ENCODE data around the gene PLEK2. TPM values are rescaled to one million over a fixed set of nuclear protein-coding genes. Genes with fewer than 3 reads are reported as not detected.
"Not testable (repeated sequence)": the region's sequence is repeated elsewhere in the genome, so short reads cannot be mapped to it uniquely, and the experiment has no call there.

Gene PLEK2
- total RNA-seq, 2 donors from 2014 or later: not detected

DNA sequence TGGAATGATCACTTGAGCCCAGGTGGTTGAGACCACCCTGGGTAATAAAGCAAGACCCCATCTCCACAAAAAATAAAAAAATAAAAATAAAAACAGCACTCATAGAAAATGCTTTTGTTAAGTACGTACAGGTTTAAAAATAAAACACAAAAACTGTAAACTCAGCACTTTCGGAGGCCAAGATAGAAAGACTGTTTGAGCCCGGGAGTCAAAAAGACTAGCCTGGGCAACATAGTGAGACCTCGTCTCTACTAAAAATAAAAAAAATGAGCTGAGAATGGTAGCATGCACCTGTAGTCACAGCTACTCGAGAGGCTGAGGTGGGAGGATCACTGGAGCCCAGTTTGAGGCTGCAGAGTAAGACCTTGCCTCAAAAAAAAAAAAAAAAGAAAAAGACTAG is 59.9 kb downstream of the PLEK2 start:
- no peaks in the 10 kb centered on the region for H3K27me3 Mint-ChIP-seq
- peaks cover 9% of the 10 kb centered on the region for H3K36me3 Mint-ChIP-seq
- no peak overlapping the region for H3K4me3 Mint-ChIP-seq
- no peaks in the 10 kb centered on the region for H3K9me3 Mint-ChIP-seq
- H3K4me1 Mint-ChIP-seq (ENCODE audit: low read depth in 2 of 2): peaks cover 0 to 5% of the 10 kb centered on the region in 2 donors
- no peak for DNase-seq (ENCODE audit: low spot score)
- H3K27ac Mint-ChIP-seq: no peak overlapping the region
- no peak for ATAC-seq

DNA sequence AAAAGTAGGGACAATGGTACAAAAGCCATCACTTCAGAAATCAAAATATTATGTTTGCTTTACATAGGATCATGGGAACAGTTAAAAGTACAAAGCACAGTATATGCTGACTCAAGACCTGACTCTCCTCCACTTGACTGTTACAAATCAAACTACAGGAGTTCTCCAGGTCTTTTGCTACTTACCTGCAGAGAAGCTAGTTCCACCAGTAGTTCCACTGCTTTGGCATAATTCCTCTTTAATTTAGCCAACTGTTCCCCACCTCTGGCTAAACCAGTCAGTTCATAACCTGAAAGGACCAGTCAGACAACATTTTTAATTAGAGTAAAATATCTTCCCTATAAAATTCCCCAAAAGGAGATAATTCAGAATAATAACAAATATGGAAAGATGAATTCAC is 66.4 kb downstream of the PLEK2 start:
- DNase-seq (ENCODE audit: low spot score): no peak
- Mint-ChIP-seq H3K36me3 (peaks cover 14% of the 10 kb centered on the region), H3K4me1 (ENCODE audit: low read depth in 2 of 2) (no peaks in the 10 kb centered on the region), H3K27me3 (no peaks in the 10 kb centered on the region), H3K27ac (no peak overlapping the region), H3K4me3 (no peak overlapping the region), H3K9me3 (no peaks in the 10 kb centered on the region)
- ATAC-seq: no peak

DNA sequence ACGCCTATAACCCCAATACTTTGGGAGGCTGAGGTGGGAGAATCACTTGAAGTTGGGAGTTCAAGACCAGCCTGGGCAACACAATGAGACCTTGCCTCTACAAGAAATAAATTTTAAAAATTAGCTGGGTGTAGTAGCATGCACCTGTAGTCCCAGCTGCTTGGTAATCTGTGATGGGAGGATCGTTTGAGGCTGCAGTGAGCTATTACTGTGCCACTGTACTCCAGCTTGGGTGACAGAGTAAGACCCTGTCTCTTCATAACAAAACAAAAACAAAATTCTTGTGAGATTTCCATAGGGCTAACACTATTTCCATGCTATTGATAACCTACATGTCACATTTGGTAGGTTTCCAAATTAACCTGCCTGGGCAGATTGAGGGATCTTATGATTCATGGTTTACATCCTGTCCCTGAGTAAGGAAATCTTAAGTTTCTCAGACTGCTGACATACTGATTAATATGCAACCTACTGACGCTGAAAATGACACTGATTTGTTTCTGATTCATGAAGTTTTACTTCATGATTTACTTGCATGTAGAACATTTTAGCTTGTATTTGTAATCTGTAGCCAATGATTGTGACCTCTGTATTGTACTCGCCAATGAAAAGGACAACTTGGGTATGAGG is 68.2 kb downstream of the PLEK2 start:
- no peak overlapping the region for H3K4me3 Mint-ChIP-seq
- no peaks in the 10 kb centered on the region for H3K27me3 Mint-ChIP-seq
- no peaks in the 10 kb centered on the region for H3K9me3 Mint-ChIP-seq
- H3K4me1 Mint-ChIP-seq (ENCODE audit: low read depth in 2 of 2): no peaks in the 10 kb centered on the region
- H3K36me3 Mint-ChIP-seq: peaks cover 5% of the 10 kb centered on the region
- DNase-seq (ENCODE audit: low spot score) (no peak), ATAC-seq (no peak)
- no peak overlapping the region for H3K27ac Mint-ChIP-seq

DNA sequence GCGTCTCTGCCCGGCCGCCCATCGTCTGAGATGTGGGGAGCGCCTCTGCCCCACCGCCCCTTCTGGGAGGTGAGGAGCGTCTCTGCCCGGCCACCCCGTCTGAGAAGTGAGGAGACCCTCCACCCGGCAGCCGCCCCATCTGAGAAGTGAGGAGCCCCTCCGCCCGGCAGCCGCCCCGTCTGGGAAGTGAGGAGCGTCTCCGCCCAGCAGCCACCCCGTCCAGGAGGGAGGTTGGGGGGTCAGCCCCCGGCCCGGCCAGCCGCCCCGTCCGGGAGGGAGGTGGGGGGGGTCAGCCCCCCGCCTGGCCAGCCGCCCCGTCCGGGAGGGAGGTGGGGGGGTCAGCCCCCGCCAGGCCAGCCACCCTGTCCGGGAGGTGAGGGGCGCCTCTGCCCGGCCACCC is 70.7 kb downstream of the PLEK2 start:
- not testable (repeated sequence) for ATAC-seq; H3K27me3 Mint-ChIP-seq; H3K4me1 Mint-ChIP-seq (ENCODE audit: low read depth in 2 of 2); H3K36me3 Mint-ChIP-seq; H3K4me3 Mint-ChIP-seq; H3K27ac Mint-ChIP-seq; H3K9me3 Mint-ChIP-seq; DNase-seq (ENCODE audit: low spot score)

Other genes starting within 250 kb of the PLEK2 start
- not detected for gene GARIN2, start 222.7 kb downstream of the PLEK2 start, total RNA-seq
- gene PALS1, start 170.7 kb downstream of the PLEK2 start, total RNA-seq: 10 to 100 TPM in 1 of 2 donors, 1 to 10 TPM in 1; 6.4 to 10.8 TPM
- 10 to 100 TPM; 36.5 to 40.6 TPM for gene ATP6V1D, start 52.4 kb downstream of the PLEK2 start, total RNA-seq
- gene EIF2S1, start 51.8 kb downstream of the PLEK2 start, total RNA-seq: 100 to 1,000 TPM; 138 to 167 TPM
- 10 to 100 TPM in 1 of 2 donors, 1 to 10 TPM in 1; 7.1 to 14.7 TPM for gene TMEM229B, start 76.6 kb upstream of the PLEK2 start, total RNA-seq
- 1 to 10 TPM; 1.2 to 1.9 TPM for gene PLEKHH1, start 121.1 kb upstream of the PLEK2 start, total RNA-seq
- gene PIGH, start 188.1 kb upstream of the PLEK2 start, total RNA-seq: 10 to 100 TPM; 30.1 to 37.4 TPM
- gene ARG2, start 207.8 kb upstream of the PLEK2 start, total RNA-seq: 1 to 10 TPM; 4.3 to 8.0 TPM